Right lobe of liver (tissue), 4 donors: ENCODE data around the gene SLC39A11.

Experiments used
- CTCF ChIP-seq, 4 donors: fragments of 200-600 bp in 3 of 4; fragments of 450-650 bp in 1 of 4; IDR thresholded peaks; one replicate each; pipeline versions ENCODE4 v1.5.1 to v1.8.0; 2016 to 2022; ENCODE audit warnings: antibody characterized with exemption in 4 of 4, mild to moderate bottlenecking in 2 of 4
- POLR2A ChIP-seq: fragments of 450-650 bp; IDR thresholded peaks from one replicate; pipeline ENCODE4 v1.6.1; 2017; ENCODE audit warnings: antibody characterized with exemption, mild to moderate bottlenecking
- donor health status: DM: no; HTN: no; CAD: no.
- donor health status: DM: no; HTN: no; CAD: no.
- donor health status: DM: no; HTN: yes; CAD: no.

GRCh38 chr17:72995008-72995656 is 97.4 kb downstream of the SLC39A11 start:
- TF ChIP-seq CTCF (IDR thresholded peaks at IDR 0.05) = no peak
- TF ChIP-seq POLR2A = no peak
